Neural progenitor cell (in vitro differentiated cells): ENCODE measurements around the gene MMP25.

ENCODE experiments used
- CTCF ChIP-seq: fragments of 200-600 bp; sonication (generic); IDR thresholded peaks from 2 replicates; pipeline ENCODE4 v1.5.1; 2017; ENCODE audit warnings: antibody characterized with exemption, mild to moderate bottlenecking
- EZH2 ChIP-seq: fragments of 200-600 bp; sonication (generic); IDR thresholded peaks from 2 replicates; pipeline ENCODE4 v1.6.1; 2017; ENCODE audit warnings: antibody characterized with exemption, mild to moderate bottlenecking, moderate library complexity
- EZH2phosphoT487 ChIP-seq: fragments of 200-600 bp; sonication (generic); IDR thresholded peaks from 2 replicates; pipeline ENCODE4 v1.6.1; 2017; ENCODE audit warnings: antibody characterized with exemption

GRCh38 chr16:3015865-3016521 lies 30.4 kb upstream of the MMP25 start:
- TF ChIP-seq CTCF, result no peak
- no peak for TF ChIP-seq EZH2phosphoT487
- no peak for TF ChIP-seq EZH2
